HEK293T (cell line): ENCODE results near the gene FZD10.

Experiments used
- CTCF ChIA-PET: fragments of 350-600 bp; formaldehyde crosslinking; extraction: SDS; loops from one replicate; lab custom pipeline; 2021; ENCODE audit warnings: antibody characterized with exemption, inconsistent platforms; lab: Yijun Ruan, JAX
- POLR2A ChIA-PET: fragments of 350-600 bp; formaldehyde crosslinking; extraction: SDS; loops from one replicate; lab custom pipeline; 2020; ENCODE audit warnings: antibody characterized with exemption, inconsistent platforms; lab: Yijun Ruan, JAX
- DNase-seq: peaks from one replicate; pipeline ENCODE4 v3.0.0; 2012; ENCODE audit warnings: mixed read lengths; ENCODE audit errors: extremely low spot score
- ARNT ChIP-seq: fragments of 450-650 bp; IDR thresholded peaks from 2 replicates; pipeline ENCODE4 v1.6.1; 2017; ENCODE audit warnings: mild to moderate bottlenecking
- BHLHE40 ChIP-seq: fragments of 450-650 bp; IDR thresholded peaks from 2 replicates; pipeline ENCODE4 v1.6.1; 2016; ENCODE audit warnings: mild to moderate bottlenecking, moderate library complexity, borderline replicate concordance
- CTBP1 ChIP-seq: fragments of 450-650 bp; IDR thresholded peaks from 2 replicates; pipeline ENCODE4 v1.6.1; 2016; ENCODE audit warnings: borderline replicate concordance
- ELF4 ChIP-seq: fragments of 450-650 bp; IDR thresholded peaks from 2 replicates; pipeline ENCODE4 v1.6.1; 2017; ENCODE audit warnings: antibody characterized with exemption
- FOXA1 ChIP-seq: fragments of 450-650 bp; IDR thresholded peaks from 2 replicates; pipeline ENCODE4 v1.6.1; 2016; ENCODE audit warnings: mild to moderate bottlenecking
- FOXK2 ChIP-seq: fragments of 450-650 bp; IDR thresholded peaks from 2 replicates; pipeline ENCODE4 v1.6.1; 2016; ENCODE audit warnings: mild to moderate bottlenecking
- FOXM1 ChIP-seq: fragments of 450-650 bp; IDR thresholded peaks from 2 replicates; pipeline ENCODE4 v1.6.1; 2017; ENCODE audit warnings: mild to moderate bottlenecking, borderline replicate concordance
- HDGF ChIP-seq: fragments of 450-650 bp; IDR thresholded peaks from 2 replicates; pipeline ENCODE4 v1.6.1; 2017; ENCODE audit warnings: antibody characterized with exemption, borderline replicate concordance
- L3MBTL2 ChIP-seq: fragments of 450-650 bp; conservative IDR thresholded peaks from 2 replicates; pipeline ENCODE4 v1.6.1; 2016; ENCODE audit warnings: mild to moderate bottlenecking
- LEF1 ChIP-seq: fragments of 450-650 bp; IDR thresholded peaks from 2 replicates; pipeline ENCODE4 v1.6.1; 2017; ENCODE audit warnings: mild to moderate bottlenecking, borderline replicate concordance
- NFRKB ChIP-seq: fragments of 450-650 bp; IDR thresholded peaks from 2 replicates; pipeline ENCODE4 v1.6.1; 2016; ENCODE audit warnings: mild to moderate bottlenecking, moderate library complexity
- SP1 ChIP-seq: fragments of 450-650 bp; IDR thresholded peaks from 2 replicates; pipeline ENCODE4 v1.6.1; 2017
- SUZ12 ChIP-seq: fragments of 450-650 bp; IDR thresholded peaks from 2 replicates; pipeline ENCODE4 v1.6.1; 2016; ENCODE audit warnings: mild to moderate bottlenecking
- TARDBP ChIP-seq: fragments of 450-650 bp; IDR thresholded peaks from 2 replicates; pipeline ENCODE4 v1.6.1; 2016
- ZNF384 ChIP-seq: fragments of 450-650 bp; IDR thresholded peaks from 2 replicates; pipeline ENCODE4 v1.6.1; 2016
- TF ChIP-seq, protein P1 (sequence below): fragments of 450-650 bp; IDR thresholded peaks from 2 replicates; pipeline ENCODE4 v1.6.1; 2016

Gene FZD10

DNA sequence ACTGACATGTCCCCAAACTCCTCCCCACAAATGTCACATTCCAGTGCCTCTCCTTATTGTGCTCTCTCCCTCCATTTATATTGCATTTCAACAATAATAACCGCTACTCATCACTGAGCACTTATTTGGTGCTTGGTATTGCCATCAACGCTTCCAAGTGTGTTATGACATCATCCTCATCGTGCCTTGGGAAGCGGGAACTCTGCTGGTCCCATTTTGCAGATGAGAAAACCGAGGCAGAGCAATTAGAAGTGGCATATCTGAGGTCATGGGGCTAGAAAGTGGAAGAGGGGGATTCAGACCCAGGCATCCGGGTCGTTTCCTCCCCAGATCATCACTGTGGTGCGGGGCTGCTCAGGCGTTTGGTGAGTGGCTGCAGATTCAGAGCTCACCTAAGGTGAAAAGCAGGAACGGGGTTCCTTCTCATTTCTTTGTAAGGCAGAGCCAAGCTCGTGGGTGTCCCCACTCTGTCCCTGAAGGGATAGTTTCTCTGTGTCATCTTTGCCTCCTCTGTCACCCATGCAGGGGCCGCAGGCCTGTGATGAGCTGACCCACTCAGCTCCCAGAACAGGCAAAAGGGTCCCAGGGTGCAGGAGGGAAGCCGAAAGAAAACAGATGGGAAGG, 5.5 kb upstream of the FZD10 start:
- TF ChIP-seq TARDBP (no peak), ARNT (no peak), HDGF (no peak), FOXA1 (no peak), ELF4 (no peak), ZNF384 (no peak), FOXK2 (no peak), NFRKB (no peak), FOXM1 (no peak), LEF1 (no peak), SP1 (no peak), CTBP1 (no peak), BHLHE40 (no peak), SUZ12 (no peak), L3MBTL2 (no peak)
- TF ChIP-seq, protein P1, sequence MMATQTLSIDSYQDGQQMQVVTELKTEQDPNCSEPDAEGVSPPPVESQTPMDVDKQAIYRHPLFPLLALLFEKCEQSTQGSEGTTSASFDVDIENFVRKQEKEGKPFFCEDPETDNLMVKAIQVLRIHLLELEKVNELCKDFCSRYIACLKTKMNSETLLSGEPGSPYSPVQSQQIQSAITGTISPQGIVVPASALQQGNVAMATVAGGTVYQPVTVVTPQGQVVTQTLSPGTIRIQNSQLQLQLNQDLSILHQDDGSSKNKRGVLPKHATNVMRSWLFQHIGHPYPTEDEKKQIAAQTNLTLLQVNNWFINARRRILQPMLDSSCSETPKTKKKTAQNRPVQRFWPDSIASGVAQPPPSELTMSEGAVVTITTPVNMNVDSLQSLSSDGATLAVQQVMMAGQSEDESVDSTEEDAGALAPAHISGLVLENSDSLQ: no peak
- DNase-seq: no peak
- ChIA-PET CTCF (no interaction called here), POLR2A (no interaction called here)

GRCh38 chr12:130157998-130158753, 4.1 kb upstream of the FZD10 start:
- DNase-seq: no peak
- no peak for TF ChIP-seq SUZ12
- TF ChIP-seq TARDBP: no peak
- TF ChIP-seq ELF4: no peak
- no peak for TF ChIP-seq LEF1
- TF ChIP-seq HDGF: no peak
- TF ChIP-seq, protein P1: no peak
- TF ChIP-seq FOXA1: no peak
- no peak for TF ChIP-seq SP1
- no peak for TF ChIP-seq CTBP1
- ChIA-PET CTCF (no interaction called here), POLR2A (no interaction called here)

DNA sequence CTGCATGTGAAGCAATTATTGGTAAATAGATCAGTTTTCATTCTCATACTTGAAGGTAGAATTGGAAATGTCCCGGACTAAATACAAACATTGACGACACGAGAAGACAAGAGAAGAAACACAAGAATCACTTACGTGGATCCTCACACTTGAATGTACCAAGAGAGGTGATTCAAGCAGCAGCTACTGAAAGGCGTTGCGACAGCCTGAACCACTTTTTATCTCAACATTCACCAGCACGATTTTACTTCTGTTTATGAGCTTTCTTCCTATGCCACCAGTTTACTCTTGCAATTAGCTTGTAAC, 3.6 kb upstream of the FZD10 start:
- TF ChIP-seq FOXA1 (no peak), TARDBP (no peak), BHLHE40 (no peak), ELF4 (no peak), HDGF (no peak), FOXK2 (no peak), ARNT (no peak)
- TF ChIP-seq, protein P1: no peak
- ChIA-PET POLR2A (no interaction called here), CTCF (no interaction called here)
- no peak for DNase-seq

- no peak for DNase-seq
- TF ChIP-seq NFRKB (no peak), TARDBP (no peak), FOXM1 (no peak), LEF1 (no peak), FOXK2 (no peak), ARNT (no peak), ZNF384 (no peak), ELF4 (no peak)
- TF ChIP-seq, protein P1: no peak
- CTCF ChIA-PET: interaction anchor here (1.1 kb wide), 1 partner anchor 29 kb away, joined by 3 read pairs; no protein-coding TSS in a partner anchor
- POLR2A ChIA-PET: no interaction called here
Observed at GRCh38 chr12:130160306-130160705, 2.0 kb upstream of the FZD10 start.

DNA sequence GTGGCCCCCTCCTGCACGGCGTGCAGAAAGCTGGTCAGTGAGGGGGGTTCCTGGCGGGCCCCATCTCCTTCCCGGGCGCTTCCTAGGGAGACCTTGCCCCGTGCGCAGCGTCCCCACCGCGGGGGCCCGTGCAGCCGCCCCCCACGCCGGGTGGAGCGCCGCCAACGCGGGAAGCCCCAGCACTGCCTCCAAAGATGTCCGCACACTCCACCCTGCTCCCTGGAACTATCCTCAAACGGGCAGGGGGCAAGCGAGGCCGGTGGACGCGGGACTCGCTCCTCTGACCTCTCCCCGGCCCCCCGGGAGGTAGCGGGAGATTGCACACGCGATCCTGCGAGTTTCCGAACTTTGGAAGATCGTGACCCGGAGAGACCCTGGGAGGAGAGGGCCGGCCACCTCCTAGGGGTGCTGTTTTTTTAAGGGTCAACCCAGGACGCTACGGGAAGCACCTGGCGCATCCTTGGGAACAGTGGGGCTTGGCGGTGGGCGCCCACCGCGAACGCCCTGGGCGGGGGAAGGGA, 1.5 kb upstream of the FZD10 start:
- DNase-seq: no peak
- POLR2A ChIA-PET: no interaction called here
- CTCF ChIA-PET: interaction anchor here (1.1 kb wide), 1 partner anchor 29 kb away, joined by 3 read pairs; no protein-coding TSS in a partner anchor
- TF ChIP-seq FOXK2 (no peak), NFRKB (no peak), LEF1 (no peak), SUZ12 (no peak)
- TF ChIP-seq, protein P1: no peak
